Type B pancreatic cell (in vitro differentiated cells): ENCODE data around the gene MYO3B. TPM values are rescaled to one million over a fixed set of nuclear protein-coding genes. Genes with fewer than 3 reads are reported as not detected.
A peak's percentile ranks its signal among the peaks of the same experiment; 100 is the strongest.

Source experiments
- DNase-seq: peaks from one replicate; pipeline ENCODE4 v3.0.0; 2021; ENCODE audit warnings: mixed read lengths; ENCODE audit not compliant: unreplicated experiment; ENCODE audit errors: extremely low spot score
- H3K27ac Mint-ChIP-seq: 2 replicates; pipeline ENCODE4 v1.8.0; 2021; ENCODE audit warnings: mild to moderate bottlenecking, mixed read lengths
- H3K27me3 Mint-ChIP-seq: 2 replicates; pipeline ENCODE4 v1.8.0; 2021; ENCODE audit warnings: mixed read lengths
- H3K36me3 Mint-ChIP-seq: 2 replicates; pipeline ENCODE4 v1.8.0; 2021; ENCODE audit warnings: mixed read lengths
- H3K4me1 Mint-ChIP-seq: one replicate; pipeline ENCODE4 v1.8.0; 2021; ENCODE audit warnings: mixed read lengths; ENCODE audit not compliant: unreplicated experiment
- H3K4me3 Mint-ChIP-seq: 2 replicates; pipeline ENCODE4 v1.8.0; 2021; ENCODE audit warnings: mild to moderate bottlenecking, mixed read lengths
- H3K9me3 Mint-ChIP-seq: 2 replicates; pipeline ENCODE4 v1.8.0; 2021; ENCODE audit warnings: mixed read lengths
- CTCF ChIP-seq: fragments of 200-600 bp; sonication (generic); conservative IDR thresholded peaks from 2 replicates; pipeline ENCODE4 v1.5.0; 2021; ENCODE audit warnings: antibody characterized with exemption, mild to moderate bottlenecking
- total RNA-seq: library from RNA; stranded (reverse); gene quantifications from 2 replicates; pipeline ENCODE4 v1.2.1, GENCODE V29; 2021; ENCODE audit warnings: low replicate concordance

The MYO3B gene
- total RNA-seq, 1 donor from 2014 or later = 0.46 TPM

GRCh38 chr2:170391018-170391417 is 213.1 kb downstream of the MYO3B start:
- H3K27me3 Mint-ChIP-seq = peaks cover 50% of the 10 kb centered on the region
- TF ChIP-seq CTCF = no peak
- DNase-seq = no peak
- H3K4me3 Mint-ChIP-seq = no peak overlapping the region
- H3K9me3 Mint-ChIP-seq = no peaks in the 10 kb centered on the region
- no peaks in the 10 kb centered on the region for H3K36me3 Mint-ChIP-seq
- H3K27ac Mint-ChIP-seq = no peak overlapping the region
- no peaks in the 10 kb centered on the region for H3K4me1 Mint-ChIP-seq

GRCh38 chr2:170391697-170392096 is 213.8 kb downstream of the MYO3B start:
- Mint-ChIP-seq H3K9me3 (no peaks in the 10 kb centered on the region), H3K27ac (no peak overlapping the region), H3K4me1 (no peaks in the 10 kb centered on the region), H3K36me3 (no peaks in the 10 kb centered on the region), H3K27me3 (peaks cover 50% of the 10 kb centered on the region), H3K4me3 (no peak overlapping the region)
- DNase-seq = no peak
- TF ChIP-seq CTCF = no peak

GRCh38 chr2:170393861-170394498 is 216.0 kb downstream of the MYO3B start:
- no peaks in the 10 kb centered on the region for H3K4me1 Mint-ChIP-seq
- no peaks in the 10 kb centered on the region for H3K9me3 Mint-ChIP-seq
- peaks cover 45% of the 10 kb centered on the region for H3K27me3 Mint-ChIP-seq
- H3K27ac Mint-ChIP-seq = no peak overlapping the region
- no peaks in the 10 kb centered on the region for H3K36me3 Mint-ChIP-seq
- no peak for TF ChIP-seq CTCF
- DNase-seq = no peak
- no peak overlapping the region for H3K4me3 Mint-ChIP-seq

GRCh38 chr2:170394641-170395387 is 216.9 kb downstream of the MYO3B start:
- DNase-seq = no peak
- Mint-ChIP-seq H3K9me3 (no peaks in the 10 kb centered on the region), H3K4me3 (no peak overlapping the region), H3K36me3 (no peaks in the 10 kb centered on the region), H3K27ac (no peak overlapping the region), H3K4me1 (no peaks in the 10 kb centered on the region), H3K27me3 (peaks cover 43% of the 10 kb centered on the region)
- TF ChIP-seq CTCF = peak; percentile 44

- TF ChIP-seq CTCF = peak; percentile 56
- Mint-ChIP-seq H3K4me3 (no peak overlapping the region), H3K36me3 (no peaks in the 10 kb centered on the region), H3K4me1 (no peaks in the 10 kb centered on the region), H3K27me3 (peaks cover 42% of the 10 kb centered on the region), H3K27ac (no peak overlapping the region), H3K9me3 (no peaks in the 10 kb centered on the region)
- DNase-seq = no peak
These were observed 219.0 kb downstream of the MYO3B start for GRCh38 chr2:170396799-170397459.
